ENCODE data around the gene EPHA8. TPM values are rescaled to one million over a fixed set of nuclear protein-coding genes. Genes with fewer than 3 reads are reported as not detected.

EPHA8 gene
- total and polyA plus RNA-seq, 12 donors = 0.11 to 10.1 (median 1.6) TPM; not detected in 2

DNA sequence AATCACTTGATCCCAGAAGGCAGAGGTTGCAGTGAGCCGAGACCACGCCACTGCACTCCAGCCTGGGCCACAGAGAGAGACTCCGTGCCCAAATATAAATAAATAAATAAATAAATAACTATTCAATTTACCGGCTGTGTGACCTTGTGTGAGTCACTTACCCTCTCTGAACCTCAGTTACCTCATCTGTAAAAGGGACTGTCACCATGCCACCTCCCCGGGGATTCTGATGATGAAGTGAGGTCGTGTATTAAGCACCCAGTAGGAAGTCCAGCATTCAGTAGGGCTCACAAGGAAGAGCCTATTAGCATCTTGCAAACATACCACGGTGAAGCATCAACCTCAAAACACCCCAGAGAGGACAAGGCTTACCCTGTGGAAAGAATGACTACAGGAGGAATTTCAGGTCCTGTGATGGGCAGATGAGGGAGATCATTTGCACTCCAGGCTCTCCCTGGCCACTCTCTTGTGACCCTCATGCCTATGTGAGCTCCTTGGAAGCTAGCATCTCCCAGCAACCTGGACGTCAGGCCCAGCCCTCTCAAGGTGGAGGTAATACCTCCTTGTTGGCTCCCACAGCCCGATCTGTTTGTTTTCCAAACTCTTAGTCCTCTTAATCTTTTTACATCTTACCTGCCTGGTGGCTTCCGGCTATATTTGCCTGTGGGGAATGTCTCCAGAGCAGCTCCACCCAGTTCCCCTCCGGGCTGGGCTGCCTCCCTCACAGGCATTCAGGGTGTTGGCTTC, 65.6 kb downstream of the EPHA8 start:
- intact Hi-C loops (cut with DNase I) = no loop called here
- TF ChIP-seq POLR2A (IDR thresholded peaks at IDR 0.05) = no peak
- no peak for TF ChIP-seq CTCF (IDR thresholded peaks at IDR 0.05)
- Histone ChIP-seq H3K27ac (no peak overlapping the region), H3K36me3 (replicated peaks in 1 of 2) (no peaks in the 10 kb centered on the region), H3K9me3 (replicated peaks in 1 of 3) (no peaks in the 10 kb centered on the region), H3K27me3 (peaks cover 11% of the 10 kb centered on the region), H3K4me3 (no peak overlapping the region), H3K4me1 (replicated peaks in 1 of 2) (no peaks in the 10 kb centered on the region)
- WGBS, 4 donors = 47 to 50% (median 50%) methylated on average over 11 of the region's 11 CpGs
- no peak for DNase-seq

- Histone ChIP-seq H3K27me3 (peaks cover 9% of the 10 kb centered on the region), H3K4me1 (replicated peaks in 1 of 2) (no peaks in the 10 kb centered on the region), H3K27ac (no peak overlapping the region), H3K36me3 (replicated peaks in 1 of 2) (no peaks in the 10 kb centered on the region), H3K9me3 (replicated peaks in 1 of 3) (no peaks in the 10 kb centered on the region), H3K4me3 (no peak overlapping the region)
- TF ChIP-seq POLR2A (IDR thresholded peaks at IDR 0.05) (no peak), CTCF (IDR thresholded peaks at IDR 0.05) (no peak)
- DNase-seq = no peak
- intact Hi-C loops (cut with DNase I) = no loop called here
- WGBS, 4 donors = 45 to 65% (median 57%) methylated on average over 2 of the region's 2 CpGs
These were observed 66.6 kb downstream of the EPHA8 start for GRCh38 chr1:22629886-22630285.

GRCh38 chr1:22633697-22634463, 70.6 kb downstream of the EPHA8 start:
- 83 to 92% (median 89%) methylated on average over 7 to 10 of the region's 10 CpGs for WGBS, 4 donors
- no peaks in the 10 kb centered on the region for H3K9me3 ChIP-seq (replicated peaks in 1 of 3)
- H3K36me3 ChIP-seq (replicated peaks in 1 of 2) = no peaks in the 10 kb centered on the region
- H3K27me3 ChIP-seq = no peaks in the 10 kb centered on the region
- intact Hi-C loops (cut with DNase I) = no loop called here
- no peak for DNase-seq
- TF ChIP-seq POLR2A (IDR thresholded peaks at IDR 0.05) (no peak), CTCF (IDR thresholded peaks at IDR 0.05) (no peak)
- no peak overlapping the region for H3K4me3 ChIP-seq
- no peak overlapping the region for H3K27ac ChIP-seq
- no peaks in the 10 kb centered on the region for H3K4me1 ChIP-seq (replicated peaks in 1 of 2)

- Histone ChIP-seq H3K9me3 (replicated peaks in 1 of 3) (no peaks in the 10 kb centered on the region), H3K27me3 (no peaks in the 10 kb centered on the region), H3K4me3 (no peak overlapping the region), H3K36me3 (replicated peaks in 1 of 2) (no peaks in the 10 kb centered on the region), H3K27ac (no peak overlapping the region), H3K4me1 (replicated peaks in 1 of 2) (no peaks in the 10 kb centered on the region)
- 56 to 72% (median 69%) methylated on average over 3 to 7 of the region's 7 CpGs for WGBS, 4 donors
- intact Hi-C loops (cut with DNase I) = no loop called here
- TF ChIP-seq CTCF (IDR thresholded peaks at IDR 0.05) (no peak), POLR2A (IDR thresholded peaks at IDR 0.05) (no peak)
- no peak for DNase-seq
These were observed 72.1 kb downstream of the EPHA8 start for GRCh38 chr1:22635436-22635835.

Measured in adrenal gland (tissue), 12 donors.